IMR-90 (cell line): ENCODE measurements around the gene TACC2. TPM values are rescaled to one million over a fixed set of nuclear protein-coding genes. Genes with fewer than 3 reads are reported as not detected.

ENCODE experiments used
- ATAC-seq: fragments of 200-7000 bp; cut with Tn5 transposase; 2 replicates; pipeline ENCODE4 v1.9.1; 2020; ENCODE audit warnings: low read depth, mild to moderate bottlenecking, moderate library complexity
- BruUV-seq: library from RNA; stranded (reverse); fragments of 400-500 nt; replicated peaks from 2 replicates; lab custom pipeline; 2021; lab: Mats Ljungman, UMichigan
- CTCF ChIA-PET: fragments of 300-600 bp; formaldehyde crosslinking; extraction: SDS; loops from one replicate; lab custom pipeline; 2021; ENCODE audit warnings: antibody characterized with exemption; lab: Yijun Ruan, JAX
- POLR2A ChIA-PET: fragments of 300-600 bp; sonication (Branson Sonifier 250); formaldehyde crosslinking; loops from one replicate; lab custom pipeline; 2022; ENCODE audit warnings: antibody characterized with exemption; ENCODE audit not compliant: unreplicated experiment; lab: Charles Lee
- DNase-seq: peaks from one replicate; pipeline ENCODE4 v3.0.0; 2013
- H2AFZ ChIP-seq: replicated peaks from 2 replicates; pipeline ENCODE3; 2013; ENCODE audit warnings: low read length, mild to moderate bottlenecking; ENCODE audit not compliant: poor library complexity
- H2AK5ac ChIP-seq: 2 replicates; pipeline ENCODE4 v1.6.1; 2013; ENCODE audit warnings: low read depth, low read length, inconsistent platforms
- H2AK9ac ChIP-seq: replicated peaks from 2 replicates; pipeline ENCODE3; 2013; ENCODE audit warnings: mild to moderate bottlenecking, low read depth, low read length, moderate library complexity; ENCODE audit not compliant: poor library complexity
- H2BK120ac ChIP-seq: 2 replicates; pipeline ENCODE4 v1.6.1; 2013; ENCODE audit warnings: low read depth, low read length, inconsistent platforms
- H2BK15ac ChIP-seq: 3 replicates; pipeline ENCODE4 v1.6.1; 2013; ENCODE audit warnings: low read depth, low read length, inconsistent platforms
- H2BK20ac ChIP-seq: 2 replicates; pipeline ENCODE4 v1.6.1; 2013; ENCODE audit warnings: low read depth, mild to moderate bottlenecking, inconsistent platforms, low read length, moderate library complexity
- H2BK5ac ChIP-seq: 2 replicates; pipeline ENCODE4 v1.6.1; 2013; ENCODE audit warnings: mild to moderate bottlenecking, low read depth, low read length, inconsistent platforms; ENCODE audit not compliant: poor library complexity, severe bottlenecking
- H3K14ac ChIP-seq: replicated peaks from 2 replicates; pipeline ENCODE4 v1.6.1; 2013; ENCODE audit warnings: low read depth, low read length, inconsistent platforms
- H3K18ac ChIP-seq: 2 replicates; pipeline ENCODE4 v1.6.1; 2013; ENCODE audit warnings: low read depth, low read length, control low read depth
- H3K23ac ChIP-seq: 2 replicates; pipeline ENCODE4 v1.6.1; 2013; ENCODE audit warnings: low read depth, low read length, inconsistent platforms
- H3K27ac ChIP-seq: 2 replicates; pipeline ENCODE4 v1.5.1; 2013; ENCODE audit warnings: mild to moderate bottlenecking, control low read depth, low read length; ENCODE audit not compliant: insufficient read depth
- H3K27me3 ChIP-seq: 2 replicates; pipeline ENCODE4 v1.6.1; 2013; ENCODE audit warnings: low read length; ENCODE audit not compliant: control insufficient read depth, insufficient read depth
- H3K36me3 ChIP-seq: 2 replicates; pipeline ENCODE4 v1.6.1; 2013; ENCODE audit warnings: low read length, mixed read lengths; ENCODE audit not compliant: control insufficient read depth, insufficient read depth
- H3K4ac ChIP-seq: 2 replicates; pipeline ENCODE4 v1.6.1; 2013; ENCODE audit warnings: low read depth, low read length, inconsistent platforms
- H3K4me1 ChIP-seq: 2 replicates; pipeline ENCODE4 v1.6.1; 2013; ENCODE audit warnings: low read length, mixed read lengths; ENCODE audit not compliant: control insufficient read depth, insufficient read depth
- H3K4me2 ChIP-seq: 2 replicates; pipeline ENCODE4 v1.6.1; 2013; ENCODE audit warnings: low read depth, mild to moderate bottlenecking, control low read depth, low read length, moderate library complexity
- H3K4me3 ChIP-seq: 2 replicates; pipeline ENCODE4 v1.5.1; 2013; ENCODE audit warnings: low read depth, mild to moderate bottlenecking, control low read depth, low read length, moderate library complexity; ENCODE audit not compliant: insufficient read depth
- H3K56ac ChIP-seq: 2 replicates; pipeline ENCODE4 v1.6.1; 2013; ENCODE audit warnings: low read length, inconsistent platforms; ENCODE audit not compliant: insufficient read depth; ENCODE audit errors: extremely low read depth
- H3K79me1 ChIP-seq, 2 experiments: 2 replicates each; pipeline ENCODE4 v1.6.1; 2013; ENCODE audit warnings: low read length in 2 of 2, inconsistent platforms in 1 of 2, low read depth in 1 of 2
- H3K9ac ChIP-seq: 2 replicates; pipeline ENCODE4 v1.6.1; 2013; ENCODE audit warnings: low read depth, low read length, control low read depth
- H3K9me1 ChIP-seq: 2 replicates; pipeline ENCODE4 v1.6.1; 2013; ENCODE audit warnings: low read length, inconsistent platforms; ENCODE audit not compliant: insufficient read depth
- H3K9me3 ChIP-seq: 2 replicates; pipeline ENCODE4 v1.6.1; 2013; ENCODE audit warnings: low read length; ENCODE audit not compliant: control insufficient read depth, insufficient read depth
- H4K20me1 ChIP-seq: 2 replicates; pipeline ENCODE4 v1.6.1; 2013; ENCODE audit warnings: low read length, inconsistent platforms; ENCODE audit not compliant: insufficient read depth
- H4K5ac ChIP-seq: 2 replicates; pipeline ENCODE4 v1.6.1; 2013; ENCODE audit warnings: mild to moderate bottlenecking, low read depth, low read length, control low read depth
- H4K8ac ChIP-seq, 2 experiments: 2 replicates each; pipeline ENCODE4 v1.6.1; 2013; ENCODE audit warnings: low read depth in 2 of 2, low read length in 2 of 2, control low read depth in 1 of 2, inconsistent platforms in 1 of 2
- H4K91ac ChIP-seq: 2 replicates; pipeline ENCODE4 v1.6.1; 2013; ENCODE audit warnings: low read depth, low read length, inconsistent platforms; ENCODE audit not compliant: insufficient read depth
- BHLHE40 ChIP-seq: fragments of 150-350 bp; IDR thresholded peaks from 2 replicates; pipeline ENCODE4 v1.6.1; 2016; ENCODE audit warnings: mild to moderate bottlenecking, low read depth, low read length
- CEBPB ChIP-seq: IDR thresholded peaks from 2 replicates; pipeline ENCODE4 v1.6.1; 2012; ENCODE audit warnings: low read depth, low read length, improper control_type of control experiment
- CHD1 ChIP-seq: IDR thresholded peaks from 2 replicates; pipeline ENCODE4 v1.6.1; 2012; ENCODE audit warnings: low read depth, low read length, improper control_type of control experiment
- ELK1 ChIP-seq: fragments of 150-350 bp; IDR thresholded peaks from 2 replicates; pipeline ENCODE4 v1.6.1; 2016; ENCODE audit warnings: low read depth, mild to moderate bottlenecking, low read length, moderate library complexity, borderline replicate concordance
- FOS ChIP-seq: fragments of 150-350 bp; IDR thresholded peaks from 2 replicates; pipeline ENCODE4 v1.6.1; 2016; ENCODE audit warnings: low read depth, low read length
- MAFK ChIP-seq: IDR thresholded peaks from 2 replicates; pipeline ENCODE4 v1.6.1; 2012; ENCODE audit warnings: low read depth, low read length, improper control_type of control experiment
- MAZ ChIP-seq: IDR thresholded peaks from 2 replicates; pipeline ENCODE4 v1.6.1; 2012; ENCODE audit warnings: low read depth, mild to moderate bottlenecking, low read length, improper control_type of control experiment, moderate library complexity, borderline replicate concordance
- MXI1 ChIP-seq: IDR thresholded peaks from 2 replicates; pipeline ENCODE4 v1.6.1; 2012; ENCODE audit warnings: low read depth, mild to moderate bottlenecking, low read length, moderate library complexity, borderline replicate concordance
- NFE2L2 ChIP-seq: fragments of 150-350 bp; IDR thresholded peaks from 2 replicates; pipeline ENCODE4 v1.6.1; 2016; ENCODE audit warnings: low read depth, mild to moderate bottlenecking, low read length
- POLR2A ChIP-seq: IDR thresholded peaks from 2 replicates; pipeline ENCODE4 v1.6.1; 2012; ENCODE audit warnings: mild to moderate bottlenecking, low read depth, low read length
- RAD21 ChIP-seq: IDR thresholded peaks from 2 replicates; pipeline ENCODE4 v1.6.1; 2012; ENCODE audit warnings: low read length, improper control_type of control experiment
- RCOR1 ChIP-seq: IDR thresholded peaks from 2 replicates; pipeline ENCODE4 v1.6.1; 2012; ENCODE audit warnings: mild to moderate bottlenecking, low read length, improper control_type of control experiment; ENCODE audit not compliant: insufficient replicate concordance
- RFX5 ChIP-seq: IDR thresholded peaks from 2 replicates; pipeline ENCODE4 v1.8.0; 2012; ENCODE audit warnings: low read depth, mild to moderate bottlenecking, low read length, moderate library complexity
- SMC3 ChIP-seq: fragments of 150-350 bp; IDR thresholded peaks from 2 replicates; pipeline ENCODE4 v1.6.1; 2016; ENCODE audit warnings: low read depth, mild to moderate bottlenecking, antibody characterized with exemption, low read length, moderate library complexity
- USF2 ChIP-seq: fragments of 150-350 bp; IDR thresholded peaks from 2 replicates; pipeline ENCODE4 v1.6.1; 2017; ENCODE audit warnings: mild to moderate bottlenecking, antibody characterized with exemption, low read length, low read depth
- WGBS, 2 experiments: methylation state at CpG; one replicate each; pipeline versions ENCODE4 v1.1.5 to v1.1.7; 2013; ENCODE audit warnings: missing lambda C conversion rate in 2 of 2; ENCODE audit not compliant: insufficient read length in 1 of 2; ENCODE audit errors: extremely low coverage in 2 of 2; 5-methylcytosine and 5-hydroxymethylcytosine counted together
- dilution Hi-C: fragments of 300-500 bp; cut with HindIII; formaldehyde crosslinking; loops from one replicate; pipeline ENCODE4 v1.14.3; 2018; ENCODE audit warnings: low sequenced_read_pairs; ENCODE audit not compliant: unreplicated experiment
- in situ Hi-C: fragments of 300-500 bp; cut with MboI; formaldehyde crosslinking; loops from 3 replicates; pipeline ENCODE4 v1.14.3; 2019; ENCODE audit warnings: low sequenced_read_pairs, inconsistent platforms, mixed read lengths
- intact Hi-C: fragments of 100-400 bp; cut with micrococcal nuclease; formaldehyde crosslinking; loops from 2 replicates; pipeline ENCODE4 v1.10.0; 2022
- polyA plus RNA-seq, 3 experiments: library from polyadenylated mRNA; depleted of rRNA; stranded (reverse); fragments of >200 nt; gene quantifications; 2 replicates each; pipeline ENCODE4 v1.2.3, GENCODE V29; 2012; ENCODE audit warnings: low replicate concordance in 1 of 3
- total RNA-seq: library from RNA; depleted of rRNA; stranded (reverse); fragments of >200 nt; gene quantifications from 2 replicates; pipeline ENCODE4 v1.2.3, GENCODE V29; 2012
- TF ChIP-seq, protein P1 (sequence below): conservative IDR thresholded peaks from 2 replicates; pipeline ENCODE4 v1.5.1; 2012; ENCODE audit warnings: mild to moderate bottlenecking, low read depth, low read length, improper control_type of control experiment

The TACC2 gene
- total and polyA plus RNA-seq, 2 of the 4 experiments (the other 2 are of a cell fraction): 2.9 to 15.4 TPM

GRCh38 chr10:122055252-122055651 lies 66.3 kb downstream of the TACC2 start:
- no peak overlapping the region for H2BK15ac ChIP-seq
- H3K9ac ChIP-seq: no peak overlapping the region
- no peak overlapping the region for H3K18ac ChIP-seq
- H3K14ac ChIP-seq: no peak overlapping the region
- H3K27me3 ChIP-seq: no peaks in the 10 kb centered on the region
- no peak overlapping the region for H3K4me3 ChIP-seq
- no peaks in the 10 kb centered on the region for H3K36me3 ChIP-seq
- H3K4me1 ChIP-seq: peaks cover 3% of the 10 kb centered on the region; the same call in 1 of the 2 replicates
- no peak overlapping the region for H4K5ac ChIP-seq
- H3K9me1 ChIP-seq: peaks cover 8% of the 10 kb centered on the region; the same call in 1 of the 2 replicates
- dilution Hi-C loops (no loop called here), intact Hi-C loops (loop anchor here (2.0 to 10.0 kb wide), 3 partner anchors 58 to 510 kb away; partner anchors contain the start of gene DMBT1), in situ Hi-C loops (no loop called here)
- H3K27ac ChIP-seq: no peak overlapping the region
- POLR2A ChIA-PET: no interaction called here
- BruUV-seq: no TSS peak
- H2AFZ ChIP-seq: no peak overlapping the region
- CTCF ChIA-PET: no interaction called here
- H3K79me1 ChIP-seq: no peaks in the 10 kb centered on the region
- H2AK5ac ChIP-seq: no peak overlapping the region
- ATAC-seq (no peak), DNase-seq (no peak)
- no peak overlapping the region for H2BK5ac ChIP-seq
- H3K4ac ChIP-seq: no peak overlapping the region
- H3K56ac ChIP-seq: no peak overlapping the region
- no peak overlapping the region for H2BK20ac ChIP-seq
- no peak overlapping the region for H4K91ac ChIP-seq
- TF ChIP-seq FOS (no peak), CHD1 (no peak), USF2 (no peak), CEBPB (no peak), RCOR1 (no peak), NFE2L2 (no peak), SMC3 (no peak), RFX5 (no peak), MAFK (no peak), MAZ (no peak), BHLHE40 (no peak), POLR2A (no peak), RAD21 (no peak), MXI1 (no peak), ELK1 (no peak)
- TF ChIP-seq, protein P1, sequence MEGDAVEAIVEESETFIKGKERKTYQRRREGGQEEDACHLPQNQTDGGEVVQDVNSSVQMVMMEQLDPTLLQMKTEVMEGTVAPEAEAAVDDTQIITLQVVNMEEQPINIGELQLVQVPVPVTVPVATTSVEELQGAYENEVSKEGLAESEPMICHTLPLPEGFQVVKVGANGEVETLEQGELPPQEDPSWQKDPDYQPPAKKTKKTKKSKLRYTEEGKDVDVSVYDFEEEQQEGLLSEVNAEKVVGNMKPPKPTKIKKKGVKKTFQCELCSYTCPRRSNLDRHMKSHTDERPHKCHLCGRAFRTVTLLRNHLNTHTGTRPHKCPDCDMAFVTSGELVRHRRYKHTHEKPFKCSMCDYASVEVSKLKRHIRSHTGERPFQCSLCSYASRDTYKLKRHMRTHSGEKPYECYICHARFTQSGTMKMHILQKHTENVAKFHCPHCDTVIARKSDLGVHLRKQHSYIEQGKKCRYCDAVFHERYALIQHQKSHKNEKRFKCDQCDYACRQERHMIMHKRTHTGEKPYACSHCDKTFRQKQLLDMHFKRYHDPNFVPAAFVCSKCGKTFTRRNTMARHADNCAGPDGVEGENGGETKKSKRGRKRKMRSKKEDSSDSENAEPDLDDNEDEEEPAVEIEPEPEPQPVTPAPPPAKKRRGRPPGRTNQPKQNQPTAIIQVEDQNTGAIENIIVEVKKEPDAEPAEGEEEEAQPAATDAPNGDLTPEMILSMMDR: no peak
- H3K9me3 ChIP-seq: no peaks in the 10 kb centered on the region
- H2AK9ac ChIP-seq: no peak overlapping the region
- no peaks in the 10 kb centered on the region for H4K20me1 ChIP-seq
- H4K8ac ChIP-seq: no peak overlapping the region
- no peak overlapping the region for H3K4me2 ChIP-seq
- 80% methylated on average over 1 of the region's 5 CpGs; no CpG with 5 or more reads in 1 of the 2 experiments for WGBS, 2 experiments
- H3K23ac ChIP-seq: no peak overlapping the region
- H2BK120ac ChIP-seq: no peak overlapping the region
